ENCODE results near the gene SEC24D.
A peak's percentile ranks its signal among the peaks of the same experiment; 100 is the strongest.

SEC24D gene

DNA sequence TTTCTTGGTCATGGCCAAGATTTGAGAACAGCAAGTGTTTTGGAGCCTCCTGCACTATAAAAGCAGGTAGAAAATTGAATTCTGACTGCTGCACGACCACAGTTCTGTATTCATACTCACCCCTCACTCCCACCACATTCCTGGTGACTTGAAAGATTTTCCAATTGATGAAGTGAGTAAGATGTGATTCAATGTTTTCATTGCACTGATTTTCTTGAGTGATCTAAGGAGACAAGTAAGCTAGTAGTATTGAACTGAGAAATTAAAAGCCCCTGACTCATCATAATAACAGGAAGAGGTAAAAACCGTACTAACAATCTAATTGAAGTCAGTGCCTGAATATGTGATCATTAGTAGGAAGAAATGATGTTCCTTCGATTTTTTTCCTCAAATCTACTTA lies 6.1 kb upstream of the SEC24D start:
- no peak for DNase-seq (ENCODE audit: low read depth in 2 of 2)

GRCh38 chr4:118839221-118839927 lies 3.4 kb upstream of the SEC24D start:
- no peak for DNase-seq (ENCODE audit: low read depth in 2 of 2)

DNA sequence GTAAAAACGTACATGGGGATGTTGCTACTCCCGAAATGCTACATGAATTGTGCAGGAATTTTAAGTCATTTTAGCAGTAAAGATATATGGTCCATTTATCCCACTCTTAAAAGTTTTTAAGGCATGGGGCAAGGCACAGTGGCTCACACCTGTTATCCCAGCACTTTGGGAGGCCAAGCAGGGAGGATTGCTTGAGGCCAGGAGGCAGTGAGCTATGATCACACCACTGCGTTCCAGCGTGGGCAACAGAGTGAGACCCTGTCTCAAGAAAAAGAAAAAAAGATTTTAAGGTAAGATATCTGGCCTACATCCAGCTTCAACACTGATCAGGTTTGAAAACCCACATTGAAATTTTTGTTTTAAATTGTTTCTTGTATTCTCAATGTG lies 1.2 kb upstream of the SEC24D start:
- DNase-seq (ENCODE audit: low read depth in 2 of 2): no peak

DNA sequence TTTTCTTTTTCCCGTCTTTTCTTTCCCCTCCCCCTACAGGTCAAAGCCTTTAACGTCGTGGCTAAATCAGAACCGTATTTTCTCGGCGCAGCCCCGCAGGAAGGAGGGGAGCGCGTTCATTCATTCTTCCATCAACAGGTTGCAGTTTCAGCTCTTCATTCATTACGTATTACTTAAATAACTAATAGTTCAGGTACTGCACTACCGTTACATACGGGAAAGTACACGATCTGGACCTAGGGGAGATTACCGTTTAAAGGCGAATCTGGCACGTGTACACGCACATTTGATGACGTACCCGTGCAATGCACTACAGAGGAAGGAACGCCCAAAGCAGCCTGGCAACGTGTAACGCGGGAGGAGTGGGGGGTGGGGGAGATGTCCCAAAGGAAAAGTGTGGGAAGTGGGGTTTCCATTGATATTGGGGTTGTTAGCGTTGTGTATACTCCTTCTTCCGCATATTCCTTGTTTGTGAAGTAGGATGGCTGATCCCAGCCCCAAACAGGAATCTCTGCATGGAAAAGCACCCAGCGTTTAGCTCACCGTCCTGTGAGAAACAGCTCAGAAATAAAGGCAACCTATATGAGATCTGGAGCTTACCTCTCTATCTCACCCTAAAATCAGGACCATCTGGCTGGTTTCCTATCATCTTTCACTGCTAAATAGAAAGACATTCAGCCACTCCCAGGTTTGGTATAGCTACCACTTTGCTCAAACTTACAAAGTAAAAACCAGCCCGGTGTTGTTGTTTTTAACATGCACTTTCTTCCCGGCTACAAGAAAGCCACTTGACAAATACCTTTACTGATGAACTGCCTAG lies 585 bp upstream of the SEC24D start:
- peak in 1 of 2 donors; percentile 15 for DNase-seq (ENCODE audit: low read depth in 2 of 2)

- peak in 1 of 2 donors; percentile 16 for DNase-seq (ENCODE audit: low read depth in 2 of 2)
These were observed 861 bp downstream of the SEC24D start for GRCh38 chr4:118834960-118835569.

GRCh38 chr4:118834070-118834469 lies 1.9 kb downstream of the SEC24D start:
- no peak for DNase-seq (ENCODE audit: low read depth in 2 of 2)

DNA sequence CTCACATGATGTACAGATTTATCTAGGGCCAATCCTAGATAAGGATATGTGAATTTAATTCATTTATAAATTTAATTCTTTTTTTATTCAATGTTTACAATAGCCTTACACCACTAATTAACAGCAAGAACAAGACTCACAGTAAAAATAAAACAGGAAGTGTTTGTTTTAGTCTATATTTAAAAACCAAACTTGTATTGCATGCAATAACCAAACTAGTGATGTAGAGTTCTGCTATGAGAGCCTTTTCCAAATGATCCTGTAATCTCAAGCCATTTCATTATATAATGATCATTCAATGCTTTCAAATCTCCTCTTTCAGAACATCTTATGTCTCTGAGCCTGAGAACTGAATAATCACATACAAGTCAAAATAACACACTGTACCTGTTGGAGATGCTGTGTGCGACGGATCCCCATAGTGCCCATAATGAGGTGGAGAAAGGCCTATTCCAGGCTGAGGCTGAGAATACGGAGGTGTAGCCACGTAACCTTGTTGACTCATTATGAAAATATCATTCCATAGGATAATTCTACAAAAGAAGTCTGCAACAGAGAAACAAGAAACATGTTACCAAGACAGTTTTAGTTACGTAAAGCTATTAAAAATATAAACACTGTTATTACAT lies 2.6 kb downstream of the SEC24D start:
- DNase-seq (ENCODE audit: low read depth in 2 of 2): no peak

- no peak for DNase-seq (ENCODE audit: low read depth in 2 of 2)
These were observed 6.8 kb downstream of the SEC24D start for GRCh38 chr4:118829107-118829506.

GRCh38 chr4:118826723-118827444 lies 9.0 kb downstream of the SEC24D start:
- DNase-seq (ENCODE audit: low read depth in 2 of 2): no peak

DNA sequence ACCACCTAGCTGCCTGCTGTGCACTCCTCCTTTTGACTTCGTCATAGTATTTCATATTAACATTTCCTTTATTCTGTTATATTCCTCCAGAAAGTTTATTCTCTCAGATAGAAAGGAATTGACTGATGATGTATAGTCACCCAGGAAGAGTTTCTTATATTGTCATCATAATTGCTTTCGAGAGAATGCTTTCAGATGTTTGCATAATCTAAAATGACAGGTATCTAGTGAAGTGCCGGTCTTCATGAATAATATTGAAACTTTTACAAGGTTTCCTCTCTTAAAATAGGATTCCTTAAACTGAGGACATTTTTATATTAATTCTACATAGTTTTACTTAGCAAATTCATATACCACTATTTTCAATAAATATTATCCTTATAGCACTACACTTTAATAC lies 10.1 kb downstream of the SEC24D start:
- DNase-seq (ENCODE audit: low read depth in 2 of 2): no peak

- DNase-seq (ENCODE audit: low read depth in 2 of 2): no peak
These were observed 11.8 kb downstream of the SEC24D start for GRCh38 chr4:118824141-118824540.

DNA sequence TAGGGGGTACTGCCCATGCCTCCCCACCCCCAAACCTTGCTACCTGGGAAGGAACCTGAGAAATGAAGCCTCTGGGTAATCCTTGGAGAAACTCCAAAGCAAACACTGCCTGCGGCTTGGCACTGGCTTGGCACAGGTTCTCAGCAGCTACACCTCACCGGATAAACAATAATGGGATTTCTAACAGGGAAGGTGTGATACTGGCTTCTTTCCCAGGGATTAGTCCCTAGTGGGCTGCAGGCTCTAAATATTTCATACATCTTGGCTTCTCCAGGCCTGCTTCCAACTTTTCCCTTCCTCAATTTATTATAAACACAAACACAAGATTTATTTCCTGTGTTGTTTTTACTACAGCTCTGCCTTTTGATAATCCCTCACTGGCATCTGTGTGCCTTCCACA lies 12.5 kb downstream of the SEC24D start:
- DNase-seq (ENCODE audit: low read depth in 2 of 2): no peak

- DNase-seq (ENCODE audit: low read depth in 2 of 2): no peak
These were observed 14.2 kb downstream of the SEC24D start for GRCh38 chr4:118821590-118822293.

- no peak for DNase-seq (ENCODE audit: low read depth in 2 of 2)
These were observed 18.6 kb downstream of the SEC24D start for GRCh38 chr4:118817178-118817930.

DNA sequence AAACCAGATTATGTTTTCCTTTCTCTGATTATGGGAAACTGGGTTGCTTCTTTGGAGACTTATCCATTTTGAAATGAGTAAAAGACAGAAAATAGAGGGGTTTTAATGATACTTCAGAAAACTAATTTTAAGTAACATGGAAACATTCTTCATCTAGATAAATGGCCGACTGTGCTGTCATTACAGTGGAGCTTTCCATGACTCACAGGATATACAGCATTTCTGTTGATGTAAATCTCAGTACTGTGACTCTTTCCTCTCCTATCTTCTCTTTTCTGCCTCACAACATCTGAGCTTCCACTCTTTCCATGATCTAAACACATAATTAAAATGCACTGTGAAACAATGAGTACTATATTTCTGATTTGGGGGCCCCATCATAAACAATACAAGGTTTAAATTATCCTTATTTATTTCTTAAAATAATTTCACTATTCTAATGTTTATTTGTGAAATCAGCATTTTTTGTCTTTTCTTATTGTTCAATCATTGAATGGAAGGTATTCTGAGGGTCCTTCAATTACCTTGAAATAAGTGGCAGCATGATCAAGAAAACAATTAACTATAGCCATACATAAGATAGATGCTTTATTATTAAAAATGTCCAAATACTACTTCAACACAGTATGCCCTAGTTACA lies 19.3 kb downstream of the SEC24D start:
- DNase-seq (ENCODE audit: low read depth in 2 of 2): no peak

DNA sequence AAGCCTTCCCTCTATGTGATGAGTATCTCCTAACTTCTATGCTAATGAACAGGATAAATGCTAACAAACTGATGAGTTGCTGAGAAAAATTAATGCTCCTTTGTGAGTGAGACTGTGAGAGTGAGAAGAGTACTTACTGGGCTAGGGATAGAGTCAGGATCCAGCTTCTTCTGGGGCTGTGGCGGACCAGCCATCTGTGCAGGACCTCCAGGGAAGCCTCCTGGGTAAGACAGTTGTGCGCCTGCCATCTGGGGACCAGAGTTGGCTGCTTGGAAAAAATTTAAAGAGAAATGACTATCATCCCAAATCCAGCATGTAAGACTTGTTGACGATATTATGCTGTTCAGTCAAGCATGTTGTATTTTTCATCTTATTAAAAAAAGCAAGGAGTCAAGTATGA lies 21.0 kb downstream of the SEC24D start:
- DNase-seq (ENCODE audit: low read depth in 2 of 2): no peak

DNA sequence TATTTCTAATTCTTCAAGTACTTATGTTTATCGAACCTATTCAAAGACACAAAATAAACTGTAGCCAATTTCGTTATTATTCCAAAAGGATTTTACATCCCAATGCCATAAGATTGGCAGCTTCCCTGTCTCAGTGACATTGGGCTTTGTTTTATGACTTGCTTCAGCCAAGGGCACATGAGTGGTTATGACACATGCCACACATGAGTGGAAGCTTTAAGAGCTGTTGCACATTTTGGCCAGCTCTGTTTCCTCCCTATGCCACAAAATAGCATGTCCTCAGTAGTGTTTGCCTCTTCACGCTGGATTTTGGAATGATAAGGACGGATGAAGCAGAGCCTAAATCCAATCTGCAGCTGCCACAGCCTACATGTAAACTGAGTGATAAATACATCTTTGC lies 21.9 kb downstream of the SEC24D start:
- no peak for DNase-seq (ENCODE audit: low read depth in 2 of 2)

DNA sequence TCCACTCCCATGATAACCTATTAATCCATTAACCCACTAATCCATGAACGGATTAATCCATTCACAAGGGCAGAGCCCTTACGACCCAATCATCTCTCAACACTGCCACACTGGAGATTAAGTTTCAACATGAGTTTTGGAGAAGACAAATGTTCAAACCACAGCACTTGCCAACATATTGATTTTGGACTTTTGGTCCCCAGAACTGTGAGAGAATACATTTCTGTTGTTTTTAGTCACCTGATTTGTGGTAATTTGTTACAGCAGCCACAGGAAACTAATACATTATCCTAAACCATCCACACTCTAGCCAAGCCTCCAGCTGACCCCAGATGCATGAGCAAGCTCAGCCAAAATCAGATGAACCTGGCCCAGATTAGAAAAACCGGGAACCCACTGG lies 22.4 kb downstream of the SEC24D start:
- DNase-seq (ENCODE audit: low read depth in 2 of 2): no peak

GRCh38 chr4:118811832-118812231 lies 24.1 kb downstream of the SEC24D start:
- no peak for DNase-seq (ENCODE audit: low read depth in 2 of 2)
